PC-9 (cell line): ENCODE results near the gene RNF8. TPM values are rescaled to one million over a fixed set of nuclear protein-coding genes. Genes with fewer than 3 reads are reported as not detected.
"Not testable (repeated sequence)": the region's sequence is repeated elsewhere in the genome, so short reads cannot be mapped to it uniquely, and the experiment has no call there.

Experiments used
- BruUV-seq: library from RNA; stranded (reverse); fragments of 400-500 nt; replicated peaks from 2 replicates; lab custom pipeline; 2021; lab: Mats Ljungman, UMichigan
- CTCF ChIA-PET: fragments of 300-600 bp; sonication (Branson Sonifier 250); formaldehyde crosslinking; loops from one replicate; lab custom pipeline; 2022; ENCODE audit warnings: antibody characterized with exemption; lab: Charles Lee
- POLR2A ChIA-PET: fragments of 300-600 bp; sonication (Branson Sonifier 250); formaldehyde crosslinking; loops from one replicate; lab custom pipeline; 2022; ENCODE audit warnings: antibody characterized with exemption; ENCODE audit not compliant: unreplicated experiment; lab: Charles Lee
- DNase-seq, 2 experiments: peaks; one replicate each; pipeline versions ENCODE4 v3.0.0 to v3.0.0-alpha.2; 2015 to 2022; ENCODE audit warnings: mixed read lengths in 1 of 2
- H2AFZ ChIP-seq: fragments of 200-600 bp; sonication (generic); 2 replicates; pipeline ENCODE4 v1.8.1; 2017; ENCODE audit warnings: antibody characterized with exemption
- H3F3A ChIP-seq: fragments of 200-600 bp; sonication (generic); 2 replicates; pipeline ENCODE4 v1.8.1; 2017; ENCODE audit warnings: antibody characterized with exemption, mild to moderate bottlenecking, low read depth; ENCODE audit not compliant: insufficient read depth
- H3K27ac ChIP-seq: fragments of 200-600 bp; sonication (generic); 2 replicates; pipeline ENCODE4 v1.6.1; 2016; ENCODE audit warnings: mixed run types
- H3K27me3 ChIP-seq: fragments of 200-600 bp; sonication (generic); 2 replicates; pipeline ENCODE4 v1.6.1; 2016; ENCODE audit warnings: low read depth, mixed run types; ENCODE audit not compliant: insufficient read depth
- H3K36me3 ChIP-seq: fragments of 200-600 bp; sonication (generic); 2 replicates; pipeline ENCODE4 v1.6.1; 2016; ENCODE audit warnings: low read depth, mixed run types
- H3K4me1 ChIP-seq: fragments of 200-600 bp; sonication (generic); replicated peaks from 2 replicates; pipeline ENCODE4 v1.6.1; 2016; ENCODE audit warnings: mixed run types; ENCODE audit not compliant: insufficient read depth
- H3K4me2 ChIP-seq: fragments of 200-600 bp; sonication (generic); 2 replicates; pipeline ENCODE4 v1.6.1; 2017; ENCODE audit warnings: mixed run types
- H3K4me3 ChIP-seq: fragments of 200-600 bp; sonication (generic); 2 replicates; pipeline ENCODE4 v1.6.1; 2016; ENCODE audit warnings: mixed run types
- H3K79me2 ChIP-seq: fragments of 200-600 bp; sonication (generic); 2 replicates; pipeline ENCODE4 v1.6.1; 2017; ENCODE audit warnings: low read depth, mixed run types
- H3K9me2 ChIP-seq: fragments of 200-600 bp; sonication (generic); 2 replicates; pipeline ENCODE4 v1.8.1; 2017; ENCODE audit warnings: mild to moderate bottlenecking; ENCODE audit not compliant: insufficient read depth
- H3K9me3 ChIP-seq: fragments of 200-600 bp; sonication (generic); 2 replicates; pipeline ENCODE4 v1.8.1; 2016; ENCODE audit warnings: low read depth; ENCODE audit not compliant: insufficient read depth
- H4K20me1 ChIP-seq: fragments of 200-600 bp; sonication (generic); 2 replicates; pipeline ENCODE4 v1.8.1; 2017; ENCODE audit not compliant: insufficient read depth
- EZH2 ChIP-seq: fragments of 200-600 bp; sonication (generic); IDR thresholded peaks from 2 replicates; pipeline ENCODE4 v1.8.0; 2017; ENCODE audit warnings: antibody characterized with exemption, low read depth
- intact Hi-C: fragments of 100-400 bp; cut with micrococcal nuclease; formaldehyde crosslinking; loops from one replicate; pipeline ENCODE4 v1.10.0; 2022; ENCODE audit not compliant: unreplicated experiment
- total RNA-seq: library from RNA; stranded (reverse); gene quantifications from 2 replicates; pipeline ENCODE4 v1.2.3, GENCODE V29; 2021
- TF ChIP-seq, protein P1 (sequence below): fragments of 200-600 bp; sonication (generic); conservative IDR thresholded peaks from 2 replicates; pipeline ENCODE4 v1.6.1; 2017; ENCODE audit warnings: mixed run types, antibody characterized with exemption, mild to moderate bottlenecking, moderate library complexity

Gene RNF8
- total RNA-seq, 1 experiment from 2014 or later: 17.5 TPM

DNA sequence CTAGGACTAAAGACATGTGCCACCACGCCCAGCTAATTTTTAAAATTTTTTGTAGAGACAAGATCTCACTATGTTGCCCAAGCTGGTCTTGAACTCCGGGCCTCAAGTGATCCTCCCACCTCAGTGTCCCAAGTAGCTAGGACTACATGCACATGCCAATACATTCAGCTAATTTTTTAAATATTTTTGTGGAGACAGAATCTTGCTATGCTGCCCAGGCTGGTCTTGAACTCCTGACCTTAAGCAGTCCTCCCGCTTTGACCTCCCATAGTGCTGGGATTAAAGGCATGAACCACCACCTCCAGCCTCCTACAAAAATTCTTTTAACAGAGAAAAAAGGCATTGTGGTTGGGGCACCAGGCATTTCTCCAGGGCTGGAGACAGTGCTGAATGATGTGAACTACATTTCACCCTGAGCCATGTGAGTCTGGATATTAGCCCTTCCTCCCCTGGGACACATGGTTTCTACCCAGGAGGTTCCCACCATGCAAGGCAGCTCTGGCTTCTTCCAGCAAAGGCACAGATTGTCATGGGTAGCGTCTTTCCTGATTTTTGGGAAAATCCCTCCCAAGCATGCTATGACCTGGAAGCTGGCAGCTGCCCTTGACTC is 42.9 kb downstream of the RNF8 start:
- Histone ChIP-seq H3K9me3 (no peaks in the 10 kb centered on the region), H3F3A (no peaks in the 10 kb centered on the region), H3K4me1 (no peaks in the 10 kb centered on the region), H3K4me3 (no peak overlapping the region), H4K20me1 (no peaks in the 10 kb centered on the region), H3K4me2 (no peak overlapping the region), H3K27ac (no peak overlapping the region), H3K79me2 (no peaks in the 10 kb centered on the region), H3K9me2 (no peaks in the 10 kb centered on the region), H2AFZ (no peak overlapping the region), H3K27me3 (no peaks in the 10 kb centered on the region), H3K36me3 (no peaks in the 10 kb centered on the region)
- ChIA-PET CTCF (interaction anchor here (1.1 kb wide), 1 partner anchor 24 kb away, joined by 3 read pairs; no protein-coding TSS in a partner anchor), POLR2A (no interaction called here)
- TF ChIP-seq, protein P1, sequence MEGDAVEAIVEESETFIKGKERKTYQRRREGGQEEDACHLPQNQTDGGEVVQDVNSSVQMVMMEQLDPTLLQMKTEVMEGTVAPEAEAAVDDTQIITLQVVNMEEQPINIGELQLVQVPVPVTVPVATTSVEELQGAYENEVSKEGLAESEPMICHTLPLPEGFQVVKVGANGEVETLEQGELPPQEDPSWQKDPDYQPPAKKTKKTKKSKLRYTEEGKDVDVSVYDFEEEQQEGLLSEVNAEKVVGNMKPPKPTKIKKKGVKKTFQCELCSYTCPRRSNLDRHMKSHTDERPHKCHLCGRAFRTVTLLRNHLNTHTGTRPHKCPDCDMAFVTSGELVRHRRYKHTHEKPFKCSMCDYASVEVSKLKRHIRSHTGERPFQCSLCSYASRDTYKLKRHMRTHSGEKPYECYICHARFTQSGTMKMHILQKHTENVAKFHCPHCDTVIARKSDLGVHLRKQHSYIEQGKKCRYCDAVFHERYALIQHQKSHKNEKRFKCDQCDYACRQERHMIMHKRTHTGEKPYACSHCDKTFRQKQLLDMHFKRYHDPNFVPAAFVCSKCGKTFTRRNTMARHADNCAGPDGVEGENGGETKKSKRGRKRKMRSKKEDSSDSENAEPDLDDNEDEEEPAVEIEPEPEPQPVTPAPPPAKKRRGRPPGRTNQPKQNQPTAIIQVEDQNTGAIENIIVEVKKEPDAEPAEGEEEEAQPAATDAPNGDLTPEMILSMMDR: no peak
- TF ChIP-seq EZH2: no peak
- no TSS peak for BruUV-seq
- intact Hi-C loops: no loop called here
- no peak for DNase-seq

DNA sequence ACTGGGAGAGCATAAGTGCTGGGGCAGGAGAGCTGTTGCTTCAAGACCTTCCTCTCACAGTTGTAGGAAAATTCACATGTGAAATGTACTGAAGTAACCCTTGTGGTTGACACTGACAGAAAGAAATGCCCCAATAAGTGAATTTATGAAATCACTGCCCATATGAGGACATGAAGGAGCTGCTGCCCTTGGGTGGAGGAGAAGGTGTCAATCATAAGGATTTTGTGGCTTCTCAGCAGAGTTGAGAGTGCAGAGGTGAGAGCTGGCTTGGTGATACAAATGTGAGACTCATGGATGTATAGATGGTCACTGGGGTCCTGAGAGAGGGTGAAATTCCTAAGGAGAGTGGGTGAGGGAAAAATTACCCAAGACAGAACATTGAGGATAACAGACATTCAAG is 45.3 kb downstream of the RNF8 start:
- no peak overlapping the region for H3K4me3 ChIP-seq
- H3K27me3 ChIP-seq: no peaks in the 10 kb centered on the region
- no peaks in the 10 kb centered on the region for H3F3A ChIP-seq
- no peaks in the 10 kb centered on the region for H3K36me3 ChIP-seq
- H3K4me1 ChIP-seq: no peaks in the 10 kb centered on the region
- BruUV-seq: no TSS peak
- H3K9me3 ChIP-seq: no peaks in the 10 kb centered on the region
- H3K4me2 ChIP-seq: no peak overlapping the region
- no peak for TF ChIP-seq EZH2
- TF ChIP-seq, protein P1: no peak
- intact Hi-C loops: no loop called here
- DNase-seq: no peak
- H3K79me2 ChIP-seq: no peaks in the 10 kb centered on the region
- no peaks in the 10 kb centered on the region for H3K9me2 ChIP-seq
- H4K20me1 ChIP-seq: no peaks in the 10 kb centered on the region
- no peak overlapping the region for H3K27ac ChIP-seq
- ChIA-PET CTCF (no interaction called here), POLR2A (no interaction called here)
- no peak overlapping the region for H2AFZ ChIP-seq

DNA sequence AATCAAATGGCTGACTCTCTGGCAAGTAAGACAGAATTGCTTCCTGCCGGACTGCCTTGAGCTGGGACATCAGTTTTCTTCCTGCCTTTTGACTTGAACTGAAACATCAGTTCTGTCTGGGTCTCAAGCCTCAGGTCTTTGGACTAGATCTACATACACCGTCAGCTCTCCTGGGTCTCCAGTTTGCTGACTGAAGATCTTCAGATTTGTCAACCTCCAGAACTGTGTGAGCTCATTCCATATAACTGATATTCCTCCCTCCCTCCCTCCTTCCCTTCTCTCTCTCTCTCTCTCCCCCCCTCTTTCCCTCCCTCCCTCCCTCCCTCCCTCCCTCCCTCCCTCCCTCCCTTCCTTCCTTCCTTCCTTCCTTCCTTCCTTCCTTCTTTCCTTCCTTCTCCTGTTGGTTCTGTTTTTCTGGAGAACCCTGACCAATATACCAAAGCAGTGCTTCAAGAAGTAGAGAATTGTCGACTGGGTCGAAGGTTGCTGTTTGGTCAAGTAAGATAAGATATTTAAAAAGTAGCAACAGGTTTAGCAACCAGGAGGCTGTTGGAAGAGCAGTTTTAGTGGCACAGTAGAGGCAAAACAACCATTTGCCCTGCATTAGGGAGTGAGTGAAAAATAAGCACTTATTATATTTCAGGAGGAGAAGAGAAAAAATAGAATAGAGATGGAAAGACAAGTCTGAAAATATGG is 46.2 kb downstream of the RNF8 start:
- Histone ChIP-seq H3K79me2 (no peaks in the 10 kb centered on the region), H3K27me3 (no peaks in the 10 kb centered on the region), H3K4me3 (no peak overlapping the region), H3K27ac (no peak overlapping the region), H4K20me1 (no peaks in the 10 kb centered on the region), H3K9me3 (no peaks in the 10 kb centered on the region), H3F3A (no peaks in the 10 kb centered on the region), H3K36me3 (no peaks in the 10 kb centered on the region), H3K9me2 (no peaks in the 10 kb centered on the region), H3K4me1 (no peaks in the 10 kb centered on the region), H3K4me2 (no peak overlapping the region), H2AFZ (no peak overlapping the region)
- intact Hi-C loops: no loop called here
- DNase-seq: no peak
- ChIA-PET CTCF (no interaction called here), POLR2A (no interaction called here)
- no TSS peak for BruUV-seq
- TF ChIP-seq EZH2: no peak
- TF ChIP-seq, protein P1: no peak

DNA sequence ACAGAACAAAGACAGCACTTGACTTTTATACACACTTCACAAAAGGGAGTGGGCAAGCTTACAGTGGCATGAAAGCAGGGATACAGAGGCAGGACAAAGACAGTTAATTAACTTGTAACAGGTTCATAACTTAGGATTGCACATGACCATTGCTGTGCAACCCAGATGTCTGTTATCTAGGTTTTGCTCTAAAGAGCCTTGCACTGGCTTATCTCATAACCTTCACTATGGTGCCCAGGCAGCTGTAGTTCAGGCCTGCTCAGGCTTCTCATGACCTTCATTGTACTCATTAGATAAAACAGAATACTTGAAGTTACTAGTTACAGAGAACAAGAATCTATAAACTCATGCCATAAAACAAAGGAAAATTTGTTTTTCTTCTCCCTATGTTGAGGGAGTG is 47.9 kb downstream of the RNF8 start:
- BruUV-seq, H4K20me1 ChIP-seq, H3K27me3 ChIP-seq, H3K9me2 ChIP-seq, H3K4me3 ChIP-seq, DNase-seq, CTCF ChIA-PET, H3K79me2 ChIP-seq, H3K27ac ChIP-seq, H2AFZ ChIP-seq, H3K36me3 ChIP-seq, H3K9me3 ChIP-seq, H3K4me2 ChIP-seq, POLR2A ChIA-PET, intact Hi-C loops, H3K4me1 ChIP-seq, H3F3A ChIP-seq: not testable (repeated sequence)
